ENCODE results near the gene NPAS3.

NPAS3 gene

GRCh38 chr14:33131801-33132200 lies 193.1 kb downstream of the NPAS3 start:
- Histone ChIP-seq H3K4me1 (ENCODE audit: control insufficient read depth in 1 of 2, insufficient read depth in 2 of 2, low read length in 2 of 2) (no peaks in the 10 kb centered on the region), H3K27ac (ENCODE audit: low read depth, low read length) (no peak overlapping the region), H2BK120ac (ENCODE audit: insufficient read depth, low read length, poor library complexity) (no peak overlapping the region), H3K79me2 (ENCODE audit: control insufficient read depth, insufficient read depth, low read length, poor library complexity) (no peaks in the 10 kb centered on the region), H2BK5ac (ENCODE audit: low read depth, low read length, poor library complexity) (no peak overlapping the region), H3K4me2 (ENCODE audit: low read length) (no peak overlapping the region), H4K8ac (ENCODE audit: low read depth, low read length) (no peak overlapping the region), H3K23ac (ENCODE audit: low read length) (no peak overlapping the region), H3K18ac (ENCODE audit: low read length) (no peak overlapping the region), H3K9ac (ENCODE audit: low read length) (no peak overlapping the region), H2BK12ac (ENCODE audit: low read length) (no peak overlapping the region), H3K14ac (ENCODE audit: low read length) (no peak overlapping the region), H3K79me1 (ENCODE audit: low read length) (no peaks in the 10 kb centered on the region), H3K36me3 (ENCODE audit: control insufficient read depth in 1 of 2, insufficient read depth in 2 of 2, low read length in 2 of 2) (no peaks in the 10 kb centered on the region), H4K12ac (ENCODE audit: low read depth, low read length) (no peak overlapping the region), H2AFZ (ENCODE audit: insufficient read depth, low read length, poor library complexity) (no peak overlapping the region), H2AK5ac (ENCODE audit: low read length) (no peak overlapping the region), H3K4me3 (ENCODE audit: low read depth, low read length) (no peak overlapping the region), H4K91ac (ENCODE audit: low read depth, low read length) (no peak overlapping the region), H3K27me3 (ENCODE audit: insufficient read depth, low read length) (no peaks in the 10 kb centered on the region), H3K4ac (ENCODE audit: low read depth, low read length) (no peak overlapping the region), H3K9me3 (ENCODE audit: insufficient read depth, low read depth, low read length) (no peaks in the 10 kb centered on the region)
- DNase-seq: no peak
- WGBS (ENCODE audit: extremely low coverage, insufficient coverage, insufficient read length): no CpG with 5 or more reads among the region's 2 CpGs

DNA sequence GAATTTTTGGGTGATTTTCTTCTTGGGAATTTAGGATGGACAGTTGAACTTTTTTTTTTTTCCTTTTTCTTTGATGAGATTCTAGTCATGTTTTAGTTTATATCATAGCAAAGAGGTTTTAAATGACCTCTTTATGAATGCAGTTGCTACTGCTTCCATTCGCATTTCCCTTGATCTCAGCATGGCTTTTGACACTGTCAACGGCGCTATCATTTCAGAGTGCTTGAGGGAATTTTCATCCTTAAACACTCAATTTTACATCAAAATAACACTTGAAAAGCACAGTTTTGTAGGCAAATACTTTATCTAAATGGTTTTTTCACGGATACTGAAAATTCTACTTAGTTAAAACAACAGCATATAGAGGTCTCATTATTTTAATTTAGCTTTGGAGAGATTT lies 195.5 kb downstream of the NPAS3 start:
- Histone ChIP-seq H3K23ac (ENCODE audit: low read length) (no peak overlapping the region), H2BK120ac (ENCODE audit: insufficient read depth, low read length, poor library complexity) (no peak overlapping the region), H3K79me1 (ENCODE audit: low read length) (no peaks in the 10 kb centered on the region), H4K8ac (ENCODE audit: low read depth, low read length) (no peak overlapping the region), H2BK12ac (ENCODE audit: low read length) (no peak overlapping the region), H2AK5ac (ENCODE audit: low read length) (no peak overlapping the region), H3K9ac (ENCODE audit: low read length) (no peak overlapping the region), H2AFZ (ENCODE audit: insufficient read depth, low read length, poor library complexity) (no peak overlapping the region), H3K79me2 (ENCODE audit: control insufficient read depth, insufficient read depth, low read length, poor library complexity) (no peaks in the 10 kb centered on the region), H3K4me2 (ENCODE audit: low read length) (no peak overlapping the region), H3K14ac (ENCODE audit: low read length) (no peak overlapping the region), H3K27me3 (ENCODE audit: insufficient read depth, low read length) (no peaks in the 10 kb centered on the region), H3K36me3 (ENCODE audit: control insufficient read depth in 1 of 2, insufficient read depth in 2 of 2, low read length in 2 of 2) (no peaks in the 10 kb centered on the region), H2BK5ac (ENCODE audit: low read depth, low read length, poor library complexity) (no peak overlapping the region), H3K4ac (ENCODE audit: low read depth, low read length) (no peak overlapping the region), H4K91ac (ENCODE audit: low read depth, low read length) (no peak overlapping the region), H4K12ac (ENCODE audit: low read depth, low read length) (no peak overlapping the region), H3K9me3 (ENCODE audit: insufficient read depth, low read depth, low read length) (no peaks in the 10 kb centered on the region), H3K4me3 (ENCODE audit: low read depth, low read length) (no peak overlapping the region), H3K4me1 (ENCODE audit: control insufficient read depth in 1 of 2, insufficient read depth in 2 of 2, low read length in 2 of 2) (no peaks in the 10 kb centered on the region), H3K18ac (ENCODE audit: low read length) (no peak overlapping the region), H3K27ac (ENCODE audit: low read depth, low read length) (no peak overlapping the region)
- DNase-seq: no peak
- no CpG with 5 or more reads among the region's 4 CpGs for WGBS (ENCODE audit: extremely low coverage, insufficient coverage, insufficient read length)

DNA sequence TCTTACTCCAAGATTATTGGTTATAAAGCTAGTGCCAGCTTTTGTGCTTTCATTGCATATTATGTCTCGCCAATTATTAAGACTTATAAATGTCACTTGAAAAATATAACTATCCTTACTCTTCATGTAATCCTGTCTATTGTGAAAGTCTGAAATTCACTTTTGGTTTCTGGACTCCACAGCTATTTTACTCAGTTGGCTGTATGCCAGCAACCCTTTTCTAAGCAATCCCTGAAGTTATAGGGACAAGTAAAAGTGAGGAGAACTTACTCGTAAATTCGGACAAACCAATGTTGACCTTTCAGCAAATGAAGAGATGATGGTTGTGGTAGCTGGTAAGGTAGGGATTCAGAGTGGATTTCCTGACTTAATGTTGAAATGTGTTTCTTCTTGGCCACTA lies 196.3 kb downstream of the NPAS3 start:
- Histone ChIP-seq H3K4me3 (ENCODE audit: low read depth, low read length) (no peak overlapping the region), H3K4me1 (ENCODE audit: control insufficient read depth in 1 of 2, insufficient read depth in 2 of 2, low read length in 2 of 2) (no peaks in the 10 kb centered on the region), H3K23ac (ENCODE audit: low read length) (no peak overlapping the region), H4K12ac (ENCODE audit: low read depth, low read length) (no peak overlapping the region), H4K8ac (ENCODE audit: low read depth, low read length) (no peak overlapping the region), H2BK5ac (ENCODE audit: low read depth, low read length, poor library complexity) (no peak overlapping the region), H2BK120ac (ENCODE audit: insufficient read depth, low read length, poor library complexity) (no peak overlapping the region), H3K4me2 (ENCODE audit: low read length) (no peak overlapping the region), H4K91ac (ENCODE audit: low read depth, low read length) (no peak overlapping the region), H3K18ac (ENCODE audit: low read length) (no peak overlapping the region), H3K79me1 (ENCODE audit: low read length) (no peaks in the 10 kb centered on the region), H2AK5ac (ENCODE audit: low read length) (no peak overlapping the region), H3K36me3 (ENCODE audit: control insufficient read depth in 1 of 2, insufficient read depth in 2 of 2, low read length in 2 of 2) (no peaks in the 10 kb centered on the region), H2AFZ (ENCODE audit: insufficient read depth, low read length, poor library complexity) (no peak overlapping the region), H3K27ac (ENCODE audit: low read depth, low read length) (no peak overlapping the region), H3K27me3 (ENCODE audit: insufficient read depth, low read length) (no peaks in the 10 kb centered on the region), H3K14ac (ENCODE audit: low read length) (no peak overlapping the region), H3K9me3 (ENCODE audit: insufficient read depth, low read depth, low read length) (no peaks in the 10 kb centered on the region), H3K4ac (ENCODE audit: low read depth, low read length) (no peak overlapping the region), H3K79me2 (ENCODE audit: control insufficient read depth, insufficient read depth, low read length, poor library complexity) (no peaks in the 10 kb centered on the region), H2BK12ac (ENCODE audit: low read length) (no peak overlapping the region), H3K9ac (ENCODE audit: low read length) (no peak overlapping the region)
- no peak for DNase-seq
- no CpG with 5 or more reads among the region's 3 CpGs for WGBS (ENCODE audit: extremely low coverage, insufficient coverage, insufficient read length)

- Histone ChIP-seq H3K27me3 (ENCODE audit: insufficient read depth, low read length) (no peaks in the 10 kb centered on the region), H4K12ac (ENCODE audit: low read depth, low read length) (no peak overlapping the region), H2AFZ (ENCODE audit: insufficient read depth, low read length, poor library complexity) (no peak overlapping the region), H3K79me1 (ENCODE audit: low read length) (no peaks in the 10 kb centered on the region), H3K9me3 (ENCODE audit: insufficient read depth, low read depth, low read length) (no peaks in the 10 kb centered on the region), H3K23ac (ENCODE audit: low read length) (no peak overlapping the region), H3K36me3 (ENCODE audit: control insufficient read depth in 1 of 2, insufficient read depth in 2 of 2, low read length in 2 of 2) (no peaks in the 10 kb centered on the region), H2BK12ac (ENCODE audit: low read length) (no peak overlapping the region), H3K4me1 (ENCODE audit: control insufficient read depth in 1 of 2, insufficient read depth in 2 of 2, low read length in 2 of 2) (no peaks in the 10 kb centered on the region), H3K18ac (ENCODE audit: low read length) (no peak overlapping the region), H3K4me3 (ENCODE audit: low read depth, low read length) (no peak overlapping the region), H2BK5ac (ENCODE audit: low read depth, low read length, poor library complexity) (no peak overlapping the region), H4K8ac (ENCODE audit: low read depth, low read length) (no peak overlapping the region), H3K79me2 (ENCODE audit: control insufficient read depth, insufficient read depth, low read length, poor library complexity) (no peaks in the 10 kb centered on the region), H3K4me2 (ENCODE audit: low read length) (no peak overlapping the region), H3K14ac (ENCODE audit: low read length) (no peak overlapping the region), H2BK120ac (ENCODE audit: insufficient read depth, low read length, poor library complexity) (no peak overlapping the region), H3K4ac (ENCODE audit: low read depth, low read length) (no peak overlapping the region), H3K9ac (ENCODE audit: low read length) (no peak overlapping the region), H4K91ac (ENCODE audit: low read depth, low read length) (no peak overlapping the region), H2AK5ac (ENCODE audit: low read length) (no peak overlapping the region), H3K27ac (ENCODE audit: low read depth, low read length) (no peak overlapping the region)
- WGBS (ENCODE audit: extremely low coverage, insufficient coverage, insufficient read length): no CpG with 5 or more reads among the region's 8 CpGs
- no peak for DNase-seq
Measured at GRCh38 chr14:33150666-33151428, 212.2 kb downstream of the NPAS3 start.

Data from trophoblast cell (in vitro differentiated cells and primary cell).